Stimulated activated CD8-positive, alpha-beta memory T cell treated with anti-CD3 and anti-CD28 coated beads, Interleukin-4, amount 100 ng/mL, for 48 hours (primary cell): ENCODE data around the gene LAPTM4A.
"Not testable (repeated sequence)": the region's sequence is repeated elsewhere in the genome, so short reads cannot be mapped to it uniquely, and the experiment has no call there.

ENCODE experiments used
- DNase-seq: peaks from one replicate; pipeline ENCODE4 v3.0.0-alpha.2; 2020

The LAPTM4A gene

GRCh38 chr2:20074901-20075300 lies 23.5 kb upstream of the LAPTM4A start:
- DNase-seq = no peak

- not testable (repeated sequence) for DNase-seq
Measured at GRCh38 chr2:20074046-20074648, 22.7 kb upstream of the LAPTM4A start.

GRCh38 chr2:20073460-20073859 lies 22.0 kb upstream of the LAPTM4A start:
- DNase-seq = no peak

- DNase-seq = no peak
Measured at GRCh38 chr2:20072436-20073158, 21.2 kb upstream of the LAPTM4A start.

- no peak for DNase-seq
Measured at GRCh38 chr2:20071397-20072383, 20.3 kb upstream of the LAPTM4A start.

GRCh38 chr2:20069756-20070155 lies 18.3 kb upstream of the LAPTM4A start:
- no peak for DNase-seq

GRCh38 chr2:20067992-20068584 lies 16.7 kb upstream of the LAPTM4A start:
- DNase-seq = no peak

GRCh38 chr2:20065885-20066602 lies 14.6 kb upstream of the LAPTM4A start:
- peak; percentile 31 for DNase-seq

- no peak for DNase-seq
Measured at GRCh38 chr2:20064841-20065240, 13.4 kb upstream of the LAPTM4A start.

- no peak for DNase-seq
Measured at GRCh38 chr2:20064421-20064820, 13.0 kb upstream of the LAPTM4A start.

- peak; percentile 37 for DNase-seq
Measured at GRCh38 chr2:20062615-20063545, 11.5 kb upstream of the LAPTM4A start.

GRCh38 chr2:20061940-20062339 lies 10.5 kb upstream of the LAPTM4A start:
- DNase-seq = no peak

- DNase-seq = no peak
Measured at GRCh38 chr2:20061476-20061875, 10.0 kb upstream of the LAPTM4A start.

GRCh38 chr2:20060106-20060505 lies 8.7 kb upstream of the LAPTM4A start:
- no peak for DNase-seq

GRCh38 chr2:20057268-20057667 lies 5.8 kb upstream of the LAPTM4A start:
- DNase-seq = no peak

- no peak for DNase-seq
Measured at GRCh38 chr2:20054931-20055330, 3.5 kb upstream of the LAPTM4A start.

- DNase-seq = no peak
Measured at GRCh38 chr2:20054119-20054518, 2.7 kb upstream of the LAPTM4A start.

GRCh38 chr2:20052861-20053281 lies 1.4 kb upstream of the LAPTM4A start:
- DNase-seq = peak; percentile 34

- DNase-seq = no peak
Measured at GRCh38 chr2:20052229-20052851, 912 bp upstream of the LAPTM4A start.

GRCh38 chr2:20050646-20051531 lies 539 bp downstream of the LAPTM4A start:
- peak; percentile 47 for DNase-seq
